Measurements from ENCODE around the gene MTHFSD.

The MTHFSD gene

GRCh38 chr16:86572606-86573005, 17.6 kb upstream of the MTHFSD start:
- Histone ChIP-seq H3K27me3 (ENCODE audit: insufficient read depth, low read depth, severe bottlenecking) (peaks cover 8% of the 10 kb centered on the region), H3K4me3 (ENCODE audit: low read depth, low read length) (no peak overlapping the region), H3K27ac (no peak overlapping the region), H3K9me3 (ENCODE audit: severe bottlenecking) (no peaks in the 10 kb centered on the region), H3K36me3 (no peaks in the 10 kb centered on the region)
- no peak for DNase-seq
- TF ChIP-seq CTCF (IDR thresholded peaks at IDR 0.05; ENCODE audit: low read depth, low read length), result no peak

GRCh38 chr16:86572041-86572521, 17.0 kb upstream of the MTHFSD start:
- H3K27ac ChIP-seq, result no peak overlapping the region
- no peak for DNase-seq
- H3K27me3 ChIP-seq (ENCODE audit: insufficient read depth, low read depth, severe bottlenecking), result peaks cover 13% of the 10 kb centered on the region

GRCh38 chr16:86571530-86571915, 16.5 kb upstream of the MTHFSD start:
- Histone ChIP-seq H3K27me3 (ENCODE audit: insufficient read depth, low read depth, severe bottlenecking) (peaks cover 16% of the 10 kb centered on the region), H3K4me3 (ENCODE audit: low read depth, low read length) (no peak overlapping the region), H3K9me3 (ENCODE audit: severe bottlenecking) (no peaks in the 10 kb centered on the region), H3K36me3 (no peaks in the 10 kb centered on the region), H3K27ac (no peak overlapping the region)
- no peak for TF ChIP-seq CTCF (IDR thresholded peaks at IDR 0.05; ENCODE audit: low read depth, low read length)
- no peak for DNase-seq

More at GRCh38 chr16:86572041-86572521, 17.0 kb upstream of the MTHFSD start:
- H3K4me3 ChIP-seq (ENCODE audit: low read depth, low read length), result no peak overlapping the region
- no peaks in the 10 kb centered on the region for H3K36me3 ChIP-seq
- H3K9me3 ChIP-seq (ENCODE audit: severe bottlenecking), result no peaks in the 10 kb centered on the region
- no peak for TF ChIP-seq CTCF (IDR thresholded peaks at IDR 0.05; ENCODE audit: low read depth, low read length)

- Histone ChIP-seq H3K27ac (no peak overlapping the region), H3K36me3 (no peaks in the 10 kb centered on the region), H3K4me3 (ENCODE audit: low read depth, low read length) (no peak overlapping the region), H3K27me3 (ENCODE audit: insufficient read depth, low read depth, severe bottlenecking) (peaks cover 22% of the 10 kb centered on the region), H3K9me3 (ENCODE audit: severe bottlenecking) (no peaks in the 10 kb centered on the region)
- no peak for TF ChIP-seq CTCF (IDR thresholded peaks at IDR 0.05; ENCODE audit: low read depth, low read length)
- no peak for DNase-seq
Measured at GRCh38 chr16:86570558-86571529, 15.8 kb upstream of the MTHFSD start.

- H3K36me3 ChIP-seq, result no peaks in the 10 kb centered on the region
- H3K4me3 ChIP-seq (ENCODE audit: low read depth, low read length), result no peak overlapping the region
- TF ChIP-seq CTCF (IDR thresholded peaks at IDR 0.05; ENCODE audit: low read depth, low read length), result no peak
- no peak overlapping the region for H3K27ac ChIP-seq
- peaks cover 32% of the 10 kb centered on the region for H3K27me3 ChIP-seq (ENCODE audit: insufficient read depth, low read depth, severe bottlenecking)
- no peak for DNase-seq
- H3K9me3 ChIP-seq (ENCODE audit: severe bottlenecking), result no peaks in the 10 kb centered on the region
Measured at GRCh38 chr16:86569701-86570447, 14.8 kb upstream of the MTHFSD start.

Data from WERI-Rb-1 (cell line).